Renal cortical epithelial cell (primary cell): ENCODE data around the gene MPST. TPM values are rescaled to one million over a fixed set of nuclear protein-coding genes. Genes with fewer than 3 reads are reported as not detected.
A peak's percentile ranks its signal among the peaks of the same experiment; 100 is the strongest.

Experiments
- DNase-seq: peaks from one replicate; pipeline ENCODE4 v3.0.0-alpha.2; 2011; ENCODE audit warnings: low read depth
- total RNA-seq: library from RNA; depleted of rRNA; stranded (reverse); fragments of >200 nt; gene quantifications from 2 replicates; pipeline ENCODE4 v1.2.3, GENCODE V29; 2014

Gene MPST
- total RNA-seq, 1 donor from 2014 or later, result 75.5 TPM

- DNase-seq, result no peak
Observed at GRCh38 chr22:37000676-37001534, 18.6 kb upstream of the MPST start.

- no peak for DNase-seq
Observed at GRCh38 chr22:37001826-37002225, 17.7 kb upstream of the MPST start.

- no peak for DNase-seq
Observed at GRCh38 chr22:37002633-37003032, 16.9 kb upstream of the MPST start.

- no peak for DNase-seq
Observed at GRCh38 chr22:37007651-37008050, 11.9 kb upstream of the MPST start.

GRCh38 chr22:37008365-37008764 is 11.2 kb upstream of the MPST start:
- no peak for DNase-seq

GRCh38 chr22:37009490-37009889 is 10.1 kb upstream of the MPST start:
- DNase-seq, result no peak

GRCh38 chr22:37010174-37010573 is 9.4 kb upstream of the MPST start:
- DNase-seq, result no peak

GRCh38 chr22:37010976-37011375 is 8.6 kb upstream of the MPST start:
- no peak for DNase-seq

GRCh38 chr22:37011472-37011871 is 8.1 kb upstream of the MPST start:
- DNase-seq, result no peak

GRCh38 chr22:37012262-37012904 is 7.2 kb upstream of the MPST start:
- DNase-seq, result no peak

- DNase-seq, result no peak
Observed at GRCh38 chr22:37012956-37013355, 6.6 kb upstream of the MPST start.

- no peak for DNase-seq
Observed at GRCh38 chr22:37014415-37014806, 5.1 kb upstream of the MPST start.

- no peak for DNase-seq
Observed at GRCh38 chr22:37014835-37015586, 4.5 kb upstream of the MPST start.

GRCh38 chr22:37015587-37015878 is 4.0 kb upstream of the MPST start:
- no peak for DNase-seq

GRCh38 chr22:37016134-37016910 is 3.2 kb upstream of the MPST start:
- no peak for DNase-seq

- DNase-seq, result no peak
Observed at GRCh38 chr22:37017356-37017755, 2.2 kb upstream of the MPST start.

GRCh38 chr22:37018086-37018814 is 1.3 kb upstream of the MPST start:
- no peak for DNase-seq

GRCh38 chr22:37018815-37019308 is 680 bp upstream of the MPST start:
- peak; percentile 12 for DNase-seq

GRCh38 chr22:37020192-37020479 is 594 bp downstream of the MPST start:
- peak; percentile 49 for DNase-seq

GRCh38 chr22:37021041-37021440 is 1.5 kb downstream of the MPST start:
- DNase-seq, result no peak

GRCh38 chr22:37021710-37022482 is 2.4 kb downstream of the MPST start:
- DNase-seq, result peak; percentile 23
